ENCODE results near the gene AHDC1.

- TF ChIP-seq CTCF (conservative IDR thresholded peaks at IDR 0.05; ENCODE audit: low read length) (no peak), EZH2phosphoT487 (IDR thresholded peaks at IDR 0.05; ENCODE audit: borderline replicate concordance, low read depth, low read length) (no peak)
Observed at GRCh38 chr1:27545876-27546275, 58.1 kb downstream of the AHDC1 start.
